HG03025 (cell line): Measurements from ENCODE around the gene INPP5A.

Experiments used
- ATAC-seq: cut with Tn5 transposase; IDR thresholded peaks from one replicate; pipeline ENCODE4 v1.9.1; 2021; ENCODE audit warnings: mild to moderate bottlenecking, moderate library complexity; ENCODE audit not compliant: unreplicated experiment, low FRiP score

Gene INPP5A

DNA sequence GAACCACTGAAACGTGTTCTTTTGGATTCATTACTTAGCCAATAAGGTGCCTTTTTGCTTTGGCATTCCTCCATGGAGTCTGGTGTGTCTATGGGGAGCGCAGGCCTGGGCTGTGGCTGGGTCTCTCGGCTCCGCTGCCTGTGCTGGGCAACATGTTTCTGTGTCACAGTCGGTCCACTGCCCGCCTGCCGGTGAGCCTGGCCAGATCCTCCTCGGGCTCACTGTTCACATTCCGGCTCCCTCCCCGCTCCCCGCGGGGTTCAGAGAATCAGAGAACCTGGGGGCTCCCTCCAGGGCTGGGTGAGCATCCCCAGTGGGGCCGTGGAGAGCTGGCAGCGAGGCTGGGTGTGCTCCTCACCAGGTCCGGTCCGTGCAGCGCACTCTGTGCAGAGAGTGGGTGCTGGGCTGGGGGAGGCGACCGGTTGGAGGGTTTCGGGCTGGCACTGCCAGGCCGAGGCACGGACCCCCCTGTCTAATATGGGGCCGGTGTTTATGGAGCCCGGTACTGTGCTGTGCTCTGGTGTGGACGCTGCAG, 70.4 kb downstream of the INPP5A start:
- no peak for ATAC-seq

DNA sequence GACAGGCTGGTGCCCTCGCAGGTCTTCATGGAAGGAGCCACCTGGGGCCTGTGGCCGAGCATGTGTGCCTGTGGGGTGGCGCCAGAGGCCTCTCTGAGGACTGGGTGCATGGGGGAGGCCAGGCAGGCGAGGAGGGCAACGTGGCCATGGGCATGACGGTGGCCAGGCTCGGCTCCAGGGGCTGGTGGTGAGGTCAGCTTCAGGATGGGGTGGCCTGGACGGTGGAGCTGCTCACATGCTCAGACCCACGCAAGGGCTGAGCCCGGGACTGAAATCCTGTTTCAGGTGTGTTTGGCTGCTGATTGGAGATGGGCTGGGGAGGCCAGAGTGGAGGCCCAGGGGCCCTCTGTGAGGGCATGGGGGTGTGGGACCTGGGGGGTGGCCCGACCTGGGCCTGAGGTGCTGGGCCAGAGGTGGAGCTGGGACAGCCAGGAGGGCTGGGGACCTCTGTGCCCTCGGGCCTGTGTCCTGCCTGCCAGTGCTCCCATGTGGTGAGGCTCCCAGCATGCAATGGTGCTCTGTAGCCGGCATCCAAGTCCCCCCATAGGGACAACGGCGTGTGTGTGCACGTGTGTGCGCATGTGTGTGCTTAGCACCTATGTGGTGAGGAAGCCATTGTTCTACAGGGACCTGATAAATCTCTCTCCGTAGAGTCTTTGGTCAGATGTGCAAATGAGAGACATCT, 71.1 kb downstream of the INPP5A start:
- ATAC-seq, result no peak

DNA sequence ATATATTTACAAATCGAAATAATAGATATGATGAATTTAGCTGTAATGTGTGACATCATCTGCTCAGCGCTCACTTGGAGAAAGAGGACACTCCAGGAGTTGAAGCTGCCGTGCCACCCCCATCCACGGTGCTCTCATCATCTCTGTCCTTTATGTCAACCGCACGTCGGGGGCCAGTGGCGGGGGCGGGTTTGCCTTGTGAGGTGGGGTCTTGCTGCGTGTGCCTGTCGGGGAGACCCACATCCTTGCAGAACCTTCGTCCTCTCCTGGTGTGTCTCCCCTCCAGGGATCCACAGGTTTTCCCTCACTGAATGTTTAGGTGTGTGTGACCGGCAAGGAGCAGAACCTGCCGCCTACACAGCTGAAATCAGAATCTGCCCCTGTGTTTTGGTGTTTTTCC, 71.6 kb downstream of the INPP5A start:
- no peak for ATAC-seq

DNA sequence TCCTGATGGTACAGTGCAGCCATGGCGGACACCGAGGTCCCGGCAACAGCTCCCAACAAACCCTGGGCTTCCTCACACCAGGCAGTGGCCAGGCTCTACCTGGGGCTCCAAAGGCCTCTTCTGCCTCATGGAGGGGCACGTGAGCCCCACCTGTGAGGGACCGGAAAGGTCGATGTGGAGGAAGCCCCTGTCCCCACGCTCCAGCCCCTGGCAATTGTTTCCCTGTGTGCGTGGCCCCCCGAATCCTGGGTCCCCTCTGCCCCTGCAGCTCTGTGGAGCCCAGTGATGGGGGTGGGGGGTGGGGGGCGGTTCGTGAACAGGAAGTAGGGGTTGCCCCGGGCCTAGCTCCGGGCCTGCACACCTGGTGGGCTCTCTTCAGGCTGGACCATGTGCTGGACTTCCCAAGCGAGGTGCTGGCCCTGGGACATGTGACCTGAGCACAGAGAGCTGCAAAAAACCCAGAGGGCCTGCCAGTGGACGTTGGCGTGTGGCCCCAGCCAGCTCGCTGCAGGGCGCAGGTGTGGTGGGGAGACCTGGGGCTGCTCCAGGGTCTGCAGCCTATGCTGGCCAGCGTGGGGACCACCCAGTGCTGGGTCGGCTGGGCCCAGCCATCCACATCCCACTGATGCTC, 72.6 kb downstream of the INPP5A start:
- ATAC-seq, result no peak

DNA sequence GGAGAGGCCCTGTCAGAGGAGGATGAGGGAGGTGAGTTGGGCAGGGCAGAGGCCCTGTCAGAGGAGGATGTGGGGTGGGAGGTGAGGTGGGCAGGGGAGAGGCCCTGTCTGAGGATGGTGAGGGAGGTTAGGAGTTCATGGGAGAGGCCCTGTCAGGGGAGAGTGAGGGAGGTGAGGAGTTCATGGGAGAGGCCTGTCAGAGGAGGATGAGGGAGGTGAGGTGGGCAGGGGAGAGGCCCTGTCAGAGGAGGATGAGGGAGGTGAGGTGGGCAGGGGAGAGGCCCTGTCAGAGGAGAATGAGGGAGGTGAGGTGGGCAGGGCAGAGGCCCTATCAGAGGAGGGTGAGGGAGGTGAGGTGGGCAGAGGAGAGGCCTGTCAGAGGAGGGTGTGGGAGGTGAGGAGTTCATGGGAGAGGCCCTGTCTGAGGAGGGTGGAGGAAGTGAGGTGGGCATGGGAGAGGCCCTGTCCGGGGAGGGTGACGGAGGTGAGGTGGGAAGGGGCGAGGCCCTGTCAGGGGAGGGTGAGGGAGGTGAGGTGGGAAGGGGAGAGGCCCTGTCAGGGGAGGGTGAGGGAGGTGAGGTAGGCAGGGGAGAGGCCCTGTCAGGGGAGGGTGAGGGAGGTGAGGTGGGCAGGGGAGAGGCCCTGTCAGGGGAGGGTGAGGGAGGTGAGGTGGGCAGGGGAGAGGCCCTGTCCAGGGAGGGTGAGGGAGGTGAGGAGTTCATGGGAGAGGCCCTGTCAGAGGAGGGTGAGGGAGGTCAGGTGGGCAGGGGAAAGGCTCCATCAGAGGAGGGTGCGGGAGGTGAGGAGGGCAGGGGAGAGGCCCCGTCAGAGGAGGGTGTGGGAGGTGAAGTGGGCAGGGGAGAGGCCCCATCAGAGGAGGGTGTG, 73.7 kb downstream of the INPP5A start:
- ATAC-seq, result no peak

DNA sequence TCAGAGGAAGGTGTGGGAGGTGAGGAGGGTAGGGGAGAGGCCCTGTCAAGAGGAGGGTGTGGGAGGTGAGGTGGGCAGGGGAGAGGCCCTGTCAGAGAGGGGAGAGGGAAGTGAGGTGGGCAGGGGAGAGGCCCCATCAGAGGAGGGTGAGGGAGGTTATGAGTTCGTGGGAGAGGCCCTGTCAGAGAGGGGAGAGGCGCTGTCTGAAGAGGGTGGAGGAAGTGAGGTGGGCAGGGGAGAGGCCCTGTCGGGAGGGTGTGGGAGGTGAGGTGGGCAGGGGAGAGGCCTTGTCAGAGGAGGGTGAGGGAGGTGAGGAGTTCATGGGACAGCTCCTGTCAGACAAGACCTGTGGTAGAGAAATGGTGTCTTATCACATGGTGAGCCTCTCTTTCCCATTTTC, 74.4 kb downstream of the INPP5A start:
- ATAC-seq, result no peak

DNA sequence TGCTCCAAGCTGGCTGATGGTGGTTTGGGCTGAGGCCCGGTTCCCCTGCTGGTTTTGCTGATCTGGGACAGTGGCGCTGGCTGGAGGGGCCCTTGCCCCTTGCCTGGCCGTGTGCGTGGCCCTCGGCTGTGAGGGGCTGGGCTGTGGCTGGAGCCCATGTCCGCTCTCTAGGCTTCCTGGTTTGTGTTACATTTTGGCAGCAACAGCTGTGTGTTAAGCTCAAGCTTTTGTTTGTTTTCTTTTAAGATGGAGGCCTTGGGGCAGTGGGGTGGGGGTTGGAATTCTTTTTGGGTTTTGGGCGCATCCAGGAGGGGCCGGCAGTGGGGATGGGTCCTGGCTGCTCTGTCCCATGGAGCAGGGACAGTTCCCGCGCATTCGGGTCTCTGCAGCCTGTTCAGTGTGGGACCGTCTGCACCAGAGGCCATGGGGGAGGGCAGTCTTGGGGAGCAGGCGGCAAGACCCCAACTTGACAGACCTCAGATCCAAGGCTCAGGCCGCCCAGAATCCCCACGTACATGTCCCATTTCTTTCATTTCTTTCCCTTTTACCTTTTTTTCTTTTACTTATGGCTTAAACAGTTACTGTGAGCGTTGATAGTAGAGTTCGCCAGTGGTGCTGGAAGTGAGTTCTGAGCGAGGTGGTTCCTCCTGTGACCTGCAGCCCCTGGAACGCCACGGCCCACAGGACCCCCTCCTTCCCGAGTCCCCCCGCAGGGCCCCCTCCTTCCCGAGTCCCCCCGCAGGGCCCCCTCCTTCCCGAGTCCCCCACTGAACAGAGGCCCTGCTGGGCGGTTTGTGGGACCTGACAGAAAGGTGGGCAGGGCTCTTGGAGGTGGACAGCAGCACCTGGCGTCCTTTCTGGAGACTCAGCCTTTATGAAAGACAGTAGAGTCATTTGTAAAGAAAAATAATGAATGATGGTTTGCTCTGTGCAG, 75.3 kb downstream of the INPP5A start:
- no peak for ATAC-seq

DNA sequence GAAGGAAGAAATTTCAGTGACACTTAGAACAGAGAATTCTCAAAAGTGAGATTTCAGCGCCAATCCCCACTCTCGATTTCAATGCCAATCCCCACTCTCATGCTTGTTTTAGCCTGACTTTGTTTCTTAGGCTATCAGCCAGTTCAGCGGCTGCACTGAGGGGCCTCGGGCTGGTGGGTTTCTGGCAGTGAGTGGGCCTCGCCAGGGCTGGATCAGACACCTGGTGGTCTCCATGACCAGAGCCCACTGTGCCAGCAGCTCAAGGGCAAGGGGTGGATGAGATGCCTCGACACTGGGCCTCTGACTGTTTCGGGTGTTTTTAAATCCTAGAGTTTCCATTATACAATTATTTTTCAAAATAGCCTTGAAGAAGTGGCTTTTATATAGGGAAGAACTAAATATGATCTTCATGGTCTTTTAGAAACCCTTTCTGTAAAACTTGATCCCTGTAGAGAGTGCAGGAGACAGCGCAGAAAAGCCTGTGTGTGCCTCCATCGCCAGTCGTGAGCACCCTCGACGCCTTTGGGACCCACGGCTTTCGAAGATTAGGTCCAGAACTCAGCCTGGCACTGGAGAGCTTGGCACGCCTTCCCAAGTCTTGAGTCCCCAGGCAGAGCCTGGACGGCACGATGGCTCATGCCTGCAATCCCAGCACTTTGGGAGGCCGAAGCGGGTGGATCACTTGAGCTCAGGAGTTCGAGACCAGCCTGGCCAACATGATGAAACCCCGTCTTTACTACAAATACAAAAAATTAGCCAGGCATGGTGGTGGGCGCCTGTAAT, 76.2 kb downstream of the INPP5A start:
- ATAC-seq, result no peak

DNA sequence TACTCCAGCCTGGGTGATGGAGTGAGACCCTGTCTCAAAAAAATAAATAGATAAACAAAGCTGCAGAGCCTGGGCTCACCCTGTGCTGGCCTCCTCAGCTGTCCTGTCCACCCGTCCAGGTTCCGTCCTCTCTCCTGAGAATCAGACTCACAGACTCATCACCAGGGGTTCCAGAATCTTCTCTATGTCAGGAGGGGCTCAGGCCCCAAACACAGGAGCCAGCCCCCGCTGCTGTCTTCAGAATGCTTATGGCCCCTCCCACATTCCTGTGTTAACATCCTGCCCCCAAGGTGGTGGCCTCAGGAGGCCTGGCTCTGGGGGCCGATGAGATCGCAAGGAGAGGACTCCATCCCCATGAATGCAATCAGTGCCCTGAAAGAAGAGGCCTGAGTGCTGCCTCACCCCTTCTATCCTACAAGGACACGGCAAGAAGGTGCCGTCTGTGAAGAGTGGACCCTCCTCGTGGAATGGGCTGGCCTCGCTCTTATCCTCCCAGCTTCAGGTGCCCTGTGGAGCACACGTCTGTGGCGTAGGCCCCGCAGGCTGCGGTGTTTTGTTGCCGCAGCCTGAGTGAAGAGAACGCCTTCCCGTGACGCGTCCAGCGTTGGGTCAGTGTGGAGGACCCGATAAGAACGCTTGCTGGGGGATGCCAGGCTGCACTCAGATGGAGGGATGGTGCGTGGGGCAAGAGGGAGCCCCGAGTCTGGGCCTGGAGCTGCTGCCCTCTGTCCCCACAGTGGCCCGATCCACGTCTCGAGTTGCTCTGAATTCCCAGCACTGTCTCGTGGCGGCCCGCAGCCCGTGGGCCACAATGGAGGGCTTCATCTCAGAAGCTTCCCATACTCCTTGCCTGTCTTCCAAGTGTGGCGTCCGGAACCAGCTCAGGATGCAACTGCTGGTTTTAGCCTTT, 77.1 kb downstream of the INPP5A start:
- no peak for ATAC-seq

DNA sequence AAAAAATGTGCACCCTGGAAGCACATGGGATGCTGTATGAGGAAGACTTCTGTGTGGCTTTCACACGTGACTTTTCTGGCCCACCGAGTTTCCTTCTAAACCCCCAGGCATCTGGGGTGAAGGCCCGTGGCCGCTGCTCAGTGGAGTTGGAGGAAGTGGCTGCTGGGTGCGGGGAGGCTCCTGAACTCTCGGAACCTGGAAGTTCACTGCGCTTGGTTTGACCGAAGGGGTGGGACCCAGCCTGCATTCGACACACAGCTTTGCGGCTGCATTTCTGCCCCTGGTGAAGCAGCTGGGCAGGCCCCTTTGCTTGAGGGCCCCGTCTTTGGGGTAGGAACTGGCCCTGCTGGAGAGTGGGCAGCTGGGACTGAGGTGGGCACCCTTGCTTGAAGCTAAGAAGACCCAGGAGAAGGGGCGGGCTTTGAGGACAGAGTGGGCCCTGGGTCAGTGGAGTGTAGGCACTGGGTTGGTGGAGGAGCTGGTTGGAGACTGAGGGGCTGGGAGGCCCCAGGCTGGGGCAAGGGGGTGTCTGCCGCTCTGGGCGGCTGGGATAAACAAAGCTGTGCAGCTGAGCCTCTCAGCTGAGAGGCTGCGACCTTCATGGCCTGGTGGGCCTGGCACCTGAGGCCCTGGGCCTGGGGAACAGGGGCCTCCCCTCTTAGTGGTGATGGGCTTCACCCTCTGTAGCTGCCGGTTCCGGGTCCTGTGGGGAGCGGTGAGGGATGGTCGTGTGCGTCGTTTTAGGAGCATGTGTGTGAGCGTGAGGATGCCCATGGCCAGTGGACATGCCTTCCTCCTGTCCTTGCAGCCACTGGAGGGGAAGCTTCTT, 78.0 kb downstream of the INPP5A start:
- ATAC-seq, result no peak

DNA sequence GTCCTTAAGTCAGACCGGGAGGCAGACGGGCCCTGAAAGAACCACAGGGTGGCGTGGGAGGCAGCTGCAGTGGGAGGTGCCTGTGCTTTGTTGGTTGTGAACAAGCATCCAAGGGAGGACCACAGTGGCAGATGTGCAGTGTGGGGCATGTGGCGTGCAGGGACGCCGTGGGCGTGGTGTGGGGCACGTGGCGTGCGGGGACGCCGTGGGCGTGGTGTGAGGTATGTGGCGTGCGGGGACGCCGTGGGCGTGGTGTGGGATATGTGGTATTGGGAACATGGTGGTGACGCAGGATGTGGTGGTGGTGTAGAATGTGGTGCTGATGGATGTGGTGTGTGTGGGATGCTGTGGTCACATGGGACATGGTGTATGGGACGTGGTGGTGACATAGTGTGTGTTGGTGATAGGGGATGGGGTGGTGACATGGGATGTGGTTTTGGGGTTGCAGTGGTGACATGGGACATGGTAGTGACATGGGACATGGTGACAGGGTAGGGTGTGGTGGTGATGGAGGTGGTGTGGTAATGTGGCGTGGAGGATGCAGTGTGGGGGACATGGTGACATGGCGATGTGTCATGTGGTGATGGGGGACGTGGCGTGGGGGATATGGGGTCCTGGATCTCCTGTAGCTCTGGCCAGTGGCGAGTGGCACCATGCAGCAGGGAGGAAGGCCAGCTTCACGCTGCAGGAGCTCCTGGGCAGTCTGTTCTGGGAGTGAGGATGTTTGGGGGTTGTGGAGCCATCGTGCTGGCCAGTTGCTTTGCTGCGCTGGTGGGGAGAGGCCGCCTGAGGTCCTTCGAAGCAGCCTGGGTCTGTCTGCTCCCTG, 78.8 kb downstream of the INPP5A start:
- no peak for ATAC-seq

DNA sequence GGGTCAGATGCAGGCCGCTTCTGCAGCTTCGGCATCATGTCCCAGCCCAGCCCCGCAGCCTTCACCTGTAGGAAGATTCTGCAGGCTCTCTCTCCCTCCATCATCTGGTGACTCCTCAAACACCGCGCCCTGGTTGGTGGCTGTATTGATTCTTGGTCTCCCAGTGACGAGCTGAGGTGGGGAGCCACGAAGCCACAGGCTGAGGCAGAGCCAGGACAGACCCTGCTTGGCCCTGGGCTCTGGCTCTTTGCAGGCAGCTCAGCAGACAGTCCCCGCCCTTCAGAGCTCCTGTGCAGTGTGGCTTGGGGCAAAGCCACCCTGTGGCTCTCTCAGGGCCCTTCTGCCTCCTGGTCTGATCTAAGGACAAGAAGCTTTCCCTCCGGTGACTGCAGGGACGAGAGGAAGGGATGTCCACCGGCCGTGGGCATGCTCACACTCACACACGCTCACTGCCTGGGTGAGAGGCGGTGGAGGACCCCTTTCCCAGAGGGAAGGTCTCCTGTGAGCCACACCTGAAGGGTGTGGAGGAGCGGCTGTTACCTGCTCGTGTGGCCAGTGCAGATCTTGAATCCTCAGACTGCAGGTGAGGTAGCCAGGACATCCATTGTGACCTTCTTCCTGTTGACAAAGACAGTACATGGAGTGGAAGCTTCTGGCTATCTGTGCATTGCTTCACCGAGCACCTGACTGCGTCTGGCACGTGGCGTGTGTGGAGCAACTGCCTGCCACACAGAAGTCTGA, 79.6 kb downstream of the INPP5A start:
- no peak for ATAC-seq

DNA sequence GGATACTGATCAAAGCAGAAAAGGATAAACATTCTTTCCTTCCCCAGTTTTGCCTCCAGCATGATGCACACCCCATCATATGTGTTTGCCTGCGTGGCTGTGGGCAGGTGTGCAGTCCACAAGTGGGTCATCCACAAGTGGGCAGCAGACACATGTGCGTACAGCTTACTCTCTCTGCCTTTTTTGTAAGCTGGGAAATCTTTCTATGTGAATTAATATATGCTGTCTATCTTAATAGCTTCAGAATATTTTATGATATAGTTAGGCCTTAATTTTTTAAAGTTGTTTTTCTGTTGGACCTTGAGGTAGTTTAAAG, 80.1 kb downstream of the INPP5A start:
- no peak for ATAC-seq

DNA sequence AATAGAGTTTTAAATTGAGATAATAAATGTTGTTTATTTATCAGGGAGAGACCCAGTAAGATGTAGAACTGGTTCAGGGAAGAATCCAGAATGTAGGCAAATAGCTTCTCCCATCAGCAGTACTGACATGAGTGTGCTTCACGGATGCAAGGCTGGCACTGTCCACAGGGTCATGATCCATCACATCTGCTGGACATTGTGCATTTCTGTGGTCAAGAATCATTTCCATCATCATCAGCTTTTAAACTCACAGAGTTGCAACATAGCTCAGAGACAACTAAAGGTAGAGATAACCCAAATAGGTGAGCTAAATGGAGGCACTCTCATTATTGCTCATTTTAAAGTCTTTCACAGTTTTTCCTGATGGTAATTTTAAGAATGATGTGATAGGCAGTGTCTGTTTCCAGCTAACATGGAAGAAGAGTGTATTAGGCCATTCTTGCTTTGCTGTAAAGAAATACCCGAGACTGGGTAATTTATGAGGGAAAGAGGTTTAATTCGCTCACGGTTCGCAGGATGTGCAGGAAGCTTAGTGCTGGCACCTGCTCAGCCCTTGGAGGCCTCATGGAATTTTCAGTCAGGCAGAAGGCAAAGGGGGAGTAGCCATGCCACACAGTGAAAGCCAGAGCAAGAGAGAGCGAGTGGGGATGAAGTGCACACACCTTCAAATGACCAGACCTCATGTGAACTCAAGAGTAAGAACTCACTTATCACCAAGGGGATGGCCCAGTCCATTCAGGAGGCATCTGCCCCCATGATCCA, 80.8 kb downstream of the INPP5A start:
- ATAC-seq, result no peak

DNA sequence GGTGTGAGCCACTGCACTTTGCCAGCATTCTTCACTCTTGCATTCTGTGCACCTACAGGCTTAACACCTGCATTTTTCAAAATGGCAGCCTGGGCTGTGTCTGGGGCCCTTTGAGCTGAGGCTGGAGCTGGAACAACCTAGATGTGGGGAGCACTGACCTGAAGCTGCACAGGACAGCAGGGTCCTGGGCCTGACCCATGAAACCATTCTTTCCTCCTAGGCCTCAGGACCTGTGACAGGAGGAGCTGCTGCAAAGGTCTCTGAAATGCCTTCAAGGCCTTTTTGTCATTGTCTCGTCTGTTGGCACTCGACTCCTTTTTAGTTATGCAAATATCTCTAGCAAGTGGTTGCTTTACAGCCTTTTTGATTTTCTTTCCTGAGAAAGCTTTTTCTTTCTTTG, 82.3 kb downstream of the INPP5A start:
- ATAC-seq, result no peak
